ENCODE data around the gene IL17RC.

DNA sequence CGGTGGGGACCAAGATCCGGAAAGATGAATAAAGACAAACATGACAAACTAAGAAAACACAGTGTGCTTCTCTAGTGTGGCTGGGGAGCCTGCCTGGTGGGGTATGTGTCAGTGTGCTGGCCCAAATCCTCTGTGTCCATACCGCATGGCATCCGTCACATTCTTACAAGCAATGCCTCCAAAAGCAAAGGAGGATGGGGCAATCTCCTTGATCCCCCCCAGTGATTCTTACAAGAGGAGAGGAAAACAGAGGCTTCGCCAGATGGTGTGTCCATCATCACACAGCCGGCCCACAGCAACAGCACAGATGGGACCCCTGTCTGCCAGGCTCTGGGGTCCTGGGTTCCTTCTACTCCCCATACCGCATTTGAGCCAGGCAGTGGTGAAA is 558 bp upstream of the IL17RC start:
- TF ChIP-seq, protein P1, sequence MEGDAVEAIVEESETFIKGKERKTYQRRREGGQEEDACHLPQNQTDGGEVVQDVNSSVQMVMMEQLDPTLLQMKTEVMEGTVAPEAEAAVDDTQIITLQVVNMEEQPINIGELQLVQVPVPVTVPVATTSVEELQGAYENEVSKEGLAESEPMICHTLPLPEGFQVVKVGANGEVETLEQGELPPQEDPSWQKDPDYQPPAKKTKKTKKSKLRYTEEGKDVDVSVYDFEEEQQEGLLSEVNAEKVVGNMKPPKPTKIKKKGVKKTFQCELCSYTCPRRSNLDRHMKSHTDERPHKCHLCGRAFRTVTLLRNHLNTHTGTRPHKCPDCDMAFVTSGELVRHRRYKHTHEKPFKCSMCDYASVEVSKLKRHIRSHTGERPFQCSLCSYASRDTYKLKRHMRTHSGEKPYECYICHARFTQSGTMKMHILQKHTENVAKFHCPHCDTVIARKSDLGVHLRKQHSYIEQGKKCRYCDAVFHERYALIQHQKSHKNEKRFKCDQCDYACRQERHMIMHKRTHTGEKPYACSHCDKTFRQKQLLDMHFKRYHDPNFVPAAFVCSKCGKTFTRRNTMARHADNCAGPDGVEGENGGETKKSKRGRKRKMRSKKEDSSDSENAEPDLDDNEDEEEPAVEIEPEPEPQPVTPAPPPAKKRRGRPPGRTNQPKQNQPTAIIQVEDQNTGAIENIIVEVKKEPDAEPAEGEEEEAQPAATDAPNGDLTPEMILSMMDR (IDR thresholded peaks at IDR 0.05): no peak
- TF ChIP-seq POLR2A (IDR thresholded peaks at IDR 0.05): no peak

Measured in esophagus squamous epithelium (tissue), 4 donors.